Fibroblast of lung (primary cell): ENCODE results near the gene TOMM70.

Source experiments
- CTCF ChIP-seq, 2 donors: IDR thresholded peaks in 1 of 2; conservative IDR thresholded peaks in 1 of 2; 1 replicate in 1 of 2; 2 replicates in 1 of 2; pipeline ENCODE4 v1.5.1; 2011 to 2012; ENCODE audit warnings: low read length in 2 of 2, control low read depth in 1 of 2, inconsistent platforms in 1 of 2, low read depth in 1 of 2, mild to moderate bottlenecking in 1 of 2
- EZH2 ChIP-seq: IDR thresholded peaks from 2 replicates; pipeline ENCODE4 v1.5.1; 2012; ENCODE audit warnings: low read length, control low read depth, mild to moderate bottlenecking; ENCODE audit errors: missing control alignments

- TF ChIP-seq EZH2 (no peak), CTCF (conservative IDR thresholded peaks at IDR 0.05 in 1 of 2, IDR thresholded peaks at IDR 0.05 in 1 of 2; ENCODE audit: low read depth in 1 of 2, low read length in 2 of 2) (no peak)
Measured at GRCh38 chr3:100404250-100404548, 3.3 kb upstream of the TOMM70 start.
